NCI-H2107 (cell line): ENCODE measurements around the gene RING1.

ENCODE experiments used
- DNase-seq: peaks from one replicate; lab custom pipeline; 2025; lab: John Stamatoyannopoulos, UW

Gene RING1

DNA sequence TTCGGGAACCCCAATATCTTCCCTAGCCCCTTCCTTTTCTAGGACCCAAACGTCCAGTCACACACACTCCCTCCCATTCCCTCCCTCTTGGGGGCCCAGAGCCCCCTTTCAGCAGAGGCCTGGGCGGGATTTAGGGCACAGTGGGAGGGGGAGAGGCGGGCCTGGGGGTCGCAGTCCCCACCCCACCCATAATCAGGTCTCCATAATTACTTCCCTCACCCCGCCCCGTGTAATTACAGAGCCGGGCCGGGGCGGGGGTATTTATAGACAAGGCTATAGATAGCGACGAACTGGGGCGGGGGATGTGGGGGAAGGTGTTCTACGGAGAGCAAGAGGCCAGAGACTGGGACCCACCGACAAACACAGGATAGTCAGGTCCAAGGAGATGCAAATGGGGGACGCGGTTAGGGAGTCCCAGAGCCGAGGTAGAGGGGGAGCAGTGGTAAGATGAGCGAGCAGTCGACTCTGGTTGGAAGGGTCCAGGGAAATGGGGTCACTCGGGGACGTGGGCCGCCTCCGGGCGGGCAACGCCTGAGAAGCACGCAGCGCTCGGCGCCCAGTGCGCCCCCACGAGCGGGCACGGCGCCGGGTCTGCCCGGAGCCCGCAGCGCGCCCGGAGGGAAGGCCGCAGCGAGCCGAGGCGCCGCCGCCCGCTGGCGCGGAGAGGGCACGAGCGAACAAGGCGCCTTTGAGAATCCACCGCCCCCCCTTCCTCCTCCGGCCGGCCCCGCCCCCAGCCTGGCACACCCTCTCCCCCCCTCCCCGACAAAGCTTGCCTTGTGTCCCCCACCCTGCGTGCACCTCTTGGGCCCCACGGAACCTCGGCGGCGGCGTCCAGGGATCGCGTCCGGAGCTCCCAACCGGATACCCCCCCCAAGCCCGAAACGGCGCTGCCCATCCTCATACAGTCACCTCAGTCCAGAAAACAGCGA lies 15.4 kb upstream of the RING1 start:
- no peak for DNase-seq

DNA sequence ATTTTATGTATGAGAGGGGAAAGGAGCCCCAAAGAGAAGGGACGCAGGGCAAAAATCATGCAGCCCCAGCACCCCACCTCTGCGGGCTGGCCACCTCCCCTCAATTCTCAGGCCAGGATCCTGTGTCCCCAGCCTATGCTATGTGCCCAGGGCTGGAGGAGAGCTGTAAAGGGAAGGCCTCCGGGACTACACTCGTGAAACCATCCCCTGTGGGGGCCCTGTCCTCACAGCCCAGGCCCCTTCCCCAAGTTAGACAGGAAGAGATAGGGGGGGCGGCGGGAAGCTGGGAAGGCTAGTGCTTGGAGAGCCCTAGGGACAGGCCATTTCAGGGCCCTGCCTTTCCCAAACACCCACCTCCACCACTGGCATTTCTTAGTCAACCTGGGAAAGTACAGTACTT lies 14.7 kb upstream of the RING1 start:
- no peak for DNase-seq

DNA sequence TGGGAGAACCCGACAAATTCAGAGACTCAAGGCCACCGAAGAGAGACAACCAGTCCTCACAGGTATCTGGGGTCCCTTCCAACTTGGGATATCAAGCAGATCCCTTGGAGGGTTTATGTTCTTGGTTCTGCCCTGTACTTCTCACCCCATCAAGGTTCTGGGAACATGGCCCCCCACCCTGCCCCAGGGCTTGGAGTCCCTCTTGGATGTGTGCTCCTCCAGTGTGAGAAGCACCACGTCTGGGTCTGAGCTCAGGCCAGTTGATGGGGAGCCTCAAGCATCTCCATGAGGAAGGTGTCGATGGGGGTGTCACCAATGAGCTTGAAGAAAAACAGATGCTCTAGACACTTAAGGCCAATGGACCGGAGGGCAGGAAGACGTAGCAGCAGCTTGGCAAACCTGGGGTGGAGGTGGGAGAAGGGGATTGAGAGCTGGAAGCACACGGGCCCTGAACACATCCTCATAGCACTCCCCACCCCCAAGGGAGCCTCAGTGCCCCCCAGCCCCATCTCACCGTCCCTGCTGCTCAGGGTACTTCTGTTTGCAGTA lies 13.8 kb upstream of the RING1 start:
- DNase-seq: no peak

DNA sequence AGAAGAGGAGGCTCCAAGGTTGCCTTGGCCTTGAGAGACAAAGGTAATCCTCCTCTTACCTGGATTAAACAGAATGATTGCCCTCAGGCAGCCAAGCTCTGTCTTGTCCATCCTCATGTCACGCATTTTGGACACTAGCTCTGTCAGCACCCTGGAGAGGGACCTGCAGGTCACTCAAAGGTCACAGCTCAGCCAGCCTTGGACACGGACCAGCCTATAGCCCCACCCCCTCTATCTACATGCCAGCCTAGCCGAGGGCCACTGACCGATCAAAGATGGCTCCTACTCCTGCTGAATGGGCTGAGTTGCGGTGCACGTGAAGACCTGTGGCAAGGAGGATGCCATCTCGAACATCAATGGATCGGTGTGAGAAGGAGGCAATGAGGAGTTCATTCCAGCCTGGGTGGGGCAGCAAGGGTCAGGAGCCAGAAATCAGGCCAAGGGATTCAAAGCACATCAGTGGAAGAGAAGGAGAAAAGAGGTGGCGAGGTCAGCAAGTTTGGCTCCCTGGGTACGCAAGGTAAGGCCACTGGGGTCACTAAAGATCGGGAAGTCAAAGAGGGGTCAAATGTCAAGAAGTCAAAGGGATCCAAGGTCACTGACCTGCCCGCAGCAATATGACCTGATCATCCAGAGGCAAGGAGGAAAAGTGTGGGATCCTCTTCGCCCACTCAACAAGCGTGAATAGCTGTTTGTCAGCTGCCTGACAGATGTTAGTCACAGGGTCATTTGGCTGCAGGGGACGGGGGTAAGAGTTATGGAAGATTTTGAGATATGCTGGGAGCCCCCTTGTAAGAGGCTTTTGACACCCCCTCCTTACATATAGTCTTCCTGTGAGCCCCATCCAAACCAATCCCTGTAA lies 12.8 kb upstream of the RING1 start:
- DNase-seq: no peak

DNA sequence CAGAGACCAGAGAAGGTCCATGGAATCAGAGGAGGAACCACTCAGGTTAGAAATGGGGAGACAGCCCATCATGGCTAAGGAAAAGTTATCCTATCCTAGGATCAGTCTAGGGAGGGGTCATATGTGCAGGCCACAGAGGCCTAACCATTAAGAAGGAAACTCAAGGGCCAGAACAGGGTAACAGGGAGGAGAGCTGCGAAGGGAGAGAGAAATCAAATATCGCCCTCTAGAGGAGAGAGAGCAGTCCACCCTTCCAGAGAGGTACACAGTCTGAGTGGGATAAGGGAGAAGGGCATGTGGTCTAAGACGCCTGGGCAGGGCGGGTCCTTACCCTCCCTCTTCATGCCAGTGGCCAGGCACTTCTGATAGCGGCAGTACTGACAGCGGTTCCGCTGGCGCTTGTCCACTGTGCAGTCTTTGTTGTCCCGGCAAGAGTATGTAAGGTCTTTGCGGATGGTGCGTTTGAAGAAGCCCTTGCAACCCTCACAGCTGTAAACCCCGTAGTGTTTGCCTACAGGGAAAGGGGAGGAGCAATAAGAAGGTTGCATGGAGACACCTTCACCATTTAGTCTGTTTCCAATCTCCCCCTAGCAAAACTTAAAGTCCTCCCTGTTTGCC lies 10.8 kb upstream of the RING1 start:
- DNase-seq: no peak

GRCh38 chr6:33198159-33198852 lies 10.0 kb upstream of the RING1 start:
- no peak for DNase-seq

- DNase-seq: no peak
Measured at GRCh38 chr6:33198853-33199436, 9.4 kb upstream of the RING1 start.

- DNase-seq: no peak
Measured at GRCh38 chr6:33199687-33200218, 8.5 kb upstream of the RING1 start.

DNA sequence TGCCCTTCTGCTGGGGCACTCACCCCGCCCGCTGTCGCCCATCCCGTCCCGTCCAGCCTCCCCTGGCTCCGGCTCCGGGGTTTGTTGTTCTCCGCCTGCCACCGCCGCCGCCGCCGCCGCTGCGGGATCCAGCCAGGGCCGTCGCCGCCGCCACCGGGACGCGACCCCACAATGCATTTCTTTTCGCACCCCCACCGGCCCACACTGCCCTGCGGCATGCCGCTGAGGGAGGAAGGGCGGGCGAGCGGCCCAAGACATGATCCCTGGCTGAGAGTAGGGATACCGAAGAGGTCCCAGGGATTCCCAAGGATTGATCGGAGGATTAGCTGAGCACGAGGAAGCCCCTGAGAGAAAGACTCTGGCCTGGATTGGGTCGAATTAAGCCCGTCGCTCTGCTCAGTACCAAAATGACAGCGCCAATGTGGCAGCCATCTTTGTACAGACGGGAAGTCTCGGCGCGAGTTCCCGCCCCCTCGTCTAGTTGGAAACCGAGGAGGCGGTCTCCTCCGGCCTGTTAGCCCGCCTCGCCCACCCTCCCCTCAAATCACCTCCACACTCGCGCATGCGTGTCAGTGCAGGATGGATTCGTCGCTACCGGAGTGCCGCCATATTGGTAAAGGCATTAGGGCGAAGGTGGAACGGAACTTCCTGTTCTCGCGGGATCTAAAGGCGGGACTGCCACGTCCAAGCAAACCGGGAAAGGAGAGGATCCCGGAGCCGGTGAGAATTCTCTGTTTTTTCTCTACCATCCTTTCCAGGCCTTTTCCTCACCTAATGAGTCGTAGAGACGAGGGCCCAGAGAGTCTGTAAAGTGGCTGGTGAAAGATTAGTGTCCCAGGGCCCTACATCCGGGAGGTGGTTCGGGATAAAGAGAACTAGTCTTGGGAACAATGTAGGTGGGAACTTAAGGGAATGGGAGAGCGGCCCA lies 7.8 kb upstream of the RING1 start, which contains the start of the genes RXRB and SLC39A7:
RXRB (minus strand) TSS at position 447 of the 928 bp plus-strand sequence; CDS start at position 258, 189 bp downstream.
SLC39A7 (plus strand) TSS at position 649 of the 928 bp plus-strand sequence. CDS start 379 bp downstream, outside the sequence.
- DNase-seq: peak; percentile 90

- DNase-seq: no peak
Measured at GRCh38 chr6:33201147-33201545, 7.2 kb upstream of the RING1 start.

DNA sequence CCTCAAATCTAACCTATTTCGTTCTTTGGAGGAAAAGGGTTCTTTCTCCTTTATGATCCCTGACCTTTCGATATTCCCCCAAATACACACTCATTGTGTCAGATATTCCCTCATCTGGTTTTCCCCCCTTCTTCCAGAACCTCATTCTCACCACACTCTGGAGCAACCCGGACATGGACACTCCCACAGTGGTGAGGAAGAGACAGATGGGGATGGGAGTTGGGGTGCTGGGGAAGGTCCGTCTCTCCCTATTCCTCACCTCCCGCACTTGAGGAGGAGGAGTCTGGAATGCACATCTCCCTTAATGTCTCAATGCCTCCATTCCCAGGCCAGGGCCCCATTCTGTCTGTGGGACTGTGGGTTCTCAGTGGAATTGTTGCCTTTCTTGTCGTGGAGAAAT lies 6.4 kb upstream of the RING1 start:
- DNase-seq: no peak

- no peak for DNase-seq
Measured at GRCh38 chr6:33202799-33203198, 5.5 kb upstream of the RING1 start.

GRCh38 chr6:33203443-33204164 lies 4.7 kb upstream of the RING1 start:
- no peak for DNase-seq

DNA sequence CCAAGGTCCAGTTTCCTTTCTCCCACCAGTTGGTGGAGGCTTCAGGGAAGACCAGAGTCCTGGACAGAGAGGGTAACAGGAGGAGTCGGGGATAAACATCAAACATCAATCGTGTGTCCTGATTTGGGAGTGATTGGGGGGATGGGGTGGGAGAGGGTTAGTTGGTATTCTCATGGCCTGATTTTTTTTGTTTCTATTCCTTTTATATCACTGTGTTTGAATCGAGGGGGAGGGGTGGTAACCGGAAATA lies 4.2 kb upstream of the RING1 start:
- no peak for DNase-seq

DNA sequence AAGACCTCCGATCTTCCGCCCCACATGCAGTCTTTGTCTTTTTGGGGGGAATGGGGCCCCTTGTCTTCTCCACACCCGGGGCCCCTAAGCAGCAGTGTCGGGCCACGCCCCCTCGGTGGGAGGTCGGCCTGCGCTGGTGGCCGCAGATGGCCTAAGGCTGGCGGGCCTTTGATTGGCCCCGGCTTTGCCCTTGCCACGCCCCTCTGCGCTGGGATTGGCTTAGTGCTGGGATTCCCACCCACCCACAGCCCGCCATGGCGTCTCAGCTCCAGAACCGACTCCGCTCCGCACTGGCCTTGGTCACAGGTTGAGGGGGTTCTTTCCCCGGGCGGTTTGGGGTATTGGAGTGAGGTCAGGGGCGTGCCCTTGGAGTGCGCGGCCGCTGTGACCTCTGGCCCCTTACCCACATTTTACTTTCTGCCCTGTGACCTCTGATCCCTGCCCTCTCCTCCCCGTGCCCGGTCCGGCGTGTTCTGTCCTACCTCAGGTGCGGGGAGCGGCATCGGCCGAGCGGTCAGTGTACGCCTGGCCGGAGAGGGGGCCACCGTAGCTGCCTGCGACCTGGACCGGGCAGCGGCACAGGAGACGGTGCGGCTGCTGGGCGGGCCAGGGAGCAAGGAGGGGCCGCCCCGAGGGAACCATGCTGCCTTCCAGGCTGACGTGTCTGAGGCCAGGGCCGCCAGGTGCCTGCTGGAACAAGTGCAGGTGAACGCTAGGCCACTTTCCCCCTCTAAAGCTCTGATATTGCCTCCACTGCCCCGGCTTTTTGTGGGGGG lies 3.7 kb upstream of the RING1 start, which contains the start of gene HSD17B8:
HSD17B8 (plus strand) TSS at position 241 of the 776 bp plus-strand sequence; CDS start at position 255, 14 bp downstream.
- DNase-seq: peak; percentile 45

GRCh38 chr6:33205191-33206026 lies 2.9 kb upstream of the RING1 start:
- no peak for DNase-seq
